IMR-90 (cell line): ENCODE data around the gene ABCC9. TPM values are rescaled to one million over a fixed set of nuclear protein-coding genes. Genes with fewer than 3 reads are reported as not detected.

Experiments used
- ATAC-seq: fragments of 200-7000 bp; cut with Tn5 transposase; 2 replicates; pipeline ENCODE4 v1.9.1; 2020; ENCODE audit warnings: low read depth, mild to moderate bottlenecking, moderate library complexity
- BruUV-seq: library from RNA; stranded (reverse); fragments of 400-500 nt; replicated peaks from 2 replicates; lab custom pipeline; 2021; lab: Mats Ljungman, UMichigan
- CTCF ChIA-PET: fragments of 300-600 bp; formaldehyde crosslinking; extraction: SDS; loops from one replicate; lab custom pipeline; 2021; ENCODE audit warnings: antibody characterized with exemption; lab: Yijun Ruan, JAX
- POLR2A ChIA-PET: fragments of 300-600 bp; sonication (Branson Sonifier 250); formaldehyde crosslinking; loops from one replicate; lab custom pipeline; 2022; ENCODE audit warnings: antibody characterized with exemption; ENCODE audit not compliant: unreplicated experiment; lab: Charles Lee
- DNase-seq: peaks from one replicate; pipeline ENCODE4 v3.0.0; 2013
- H2AFZ ChIP-seq: replicated peaks from 2 replicates; pipeline ENCODE3; 2013; ENCODE audit warnings: low read length, mild to moderate bottlenecking; ENCODE audit not compliant: poor library complexity
- H2AK5ac ChIP-seq: 2 replicates; pipeline ENCODE4 v1.6.1; 2013; ENCODE audit warnings: low read depth, low read length, inconsistent platforms
- H2AK9ac ChIP-seq: replicated peaks from 2 replicates; pipeline ENCODE3; 2013; ENCODE audit warnings: mild to moderate bottlenecking, low read depth, low read length, moderate library complexity; ENCODE audit not compliant: poor library complexity
- H2BK120ac ChIP-seq: 2 replicates; pipeline ENCODE4 v1.6.1; 2013; ENCODE audit warnings: low read depth, low read length, inconsistent platforms
- H2BK15ac ChIP-seq: 3 replicates; pipeline ENCODE4 v1.6.1; 2013; ENCODE audit warnings: low read depth, low read length, inconsistent platforms
- H2BK20ac ChIP-seq: 2 replicates; pipeline ENCODE4 v1.6.1; 2013; ENCODE audit warnings: low read depth, mild to moderate bottlenecking, inconsistent platforms, low read length, moderate library complexity
- H2BK5ac ChIP-seq: 2 replicates; pipeline ENCODE4 v1.6.1; 2013; ENCODE audit warnings: mild to moderate bottlenecking, low read depth, low read length, inconsistent platforms; ENCODE audit not compliant: poor library complexity, severe bottlenecking
- H3K14ac ChIP-seq: replicated peaks from 2 replicates; pipeline ENCODE4 v1.6.1; 2013; ENCODE audit warnings: low read depth, low read length, inconsistent platforms
- H3K18ac ChIP-seq: 2 replicates; pipeline ENCODE4 v1.6.1; 2013; ENCODE audit warnings: low read depth, low read length, control low read depth
- H3K23ac ChIP-seq: 2 replicates; pipeline ENCODE4 v1.6.1; 2013; ENCODE audit warnings: low read depth, low read length, inconsistent platforms
- H3K27ac ChIP-seq: 2 replicates; pipeline ENCODE4 v1.5.1; 2013; ENCODE audit warnings: mild to moderate bottlenecking, control low read depth, low read length; ENCODE audit not compliant: insufficient read depth
- H3K27me3 ChIP-seq: 2 replicates; pipeline ENCODE4 v1.6.1; 2013; ENCODE audit warnings: low read length; ENCODE audit not compliant: control insufficient read depth, insufficient read depth
- H3K36me3 ChIP-seq: 2 replicates; pipeline ENCODE4 v1.6.1; 2013; ENCODE audit warnings: low read length, mixed read lengths; ENCODE audit not compliant: control insufficient read depth, insufficient read depth
- H3K4ac ChIP-seq: 2 replicates; pipeline ENCODE4 v1.6.1; 2013; ENCODE audit warnings: low read depth, low read length, inconsistent platforms
- H3K4me1 ChIP-seq: 2 replicates; pipeline ENCODE4 v1.6.1; 2013; ENCODE audit warnings: low read length, mixed read lengths; ENCODE audit not compliant: control insufficient read depth, insufficient read depth
- H3K4me2 ChIP-seq: 2 replicates; pipeline ENCODE4 v1.6.1; 2013; ENCODE audit warnings: low read depth, mild to moderate bottlenecking, control low read depth, low read length, moderate library complexity
- H3K4me3 ChIP-seq: 2 replicates; pipeline ENCODE4 v1.5.1; 2013; ENCODE audit warnings: low read depth, mild to moderate bottlenecking, control low read depth, low read length, moderate library complexity; ENCODE audit not compliant: insufficient read depth
- H3K56ac ChIP-seq: 2 replicates; pipeline ENCODE4 v1.6.1; 2013; ENCODE audit warnings: low read length, inconsistent platforms; ENCODE audit not compliant: insufficient read depth; ENCODE audit errors: extremely low read depth
- H3K79me1 ChIP-seq, 2 experiments: 2 replicates each; pipeline ENCODE4 v1.6.1; 2013; ENCODE audit warnings: low read length in 2 of 2, inconsistent platforms in 1 of 2, low read depth in 1 of 2
- H3K9ac ChIP-seq: 2 replicates; pipeline ENCODE4 v1.6.1; 2013; ENCODE audit warnings: low read depth, low read length, control low read depth
- H3K9me1 ChIP-seq: 2 replicates; pipeline ENCODE4 v1.6.1; 2013; ENCODE audit warnings: low read length, inconsistent platforms; ENCODE audit not compliant: insufficient read depth
- H3K9me3 ChIP-seq: 2 replicates; pipeline ENCODE4 v1.6.1; 2013; ENCODE audit warnings: low read length; ENCODE audit not compliant: control insufficient read depth, insufficient read depth
- H4K20me1 ChIP-seq: 2 replicates; pipeline ENCODE4 v1.6.1; 2013; ENCODE audit warnings: low read length, inconsistent platforms; ENCODE audit not compliant: insufficient read depth
- H4K5ac ChIP-seq: 2 replicates; pipeline ENCODE4 v1.6.1; 2013; ENCODE audit warnings: mild to moderate bottlenecking, low read depth, low read length, control low read depth
- H4K8ac ChIP-seq, 2 experiments: 2 replicates each; pipeline ENCODE4 v1.6.1; 2013; ENCODE audit warnings: low read depth in 2 of 2, low read length in 2 of 2, control low read depth in 1 of 2, inconsistent platforms in 1 of 2
- H4K91ac ChIP-seq: 2 replicates; pipeline ENCODE4 v1.6.1; 2013; ENCODE audit warnings: low read depth, low read length, inconsistent platforms; ENCODE audit not compliant: insufficient read depth
- BHLHE40 ChIP-seq: fragments of 150-350 bp; IDR thresholded peaks from 2 replicates; pipeline ENCODE4 v1.6.1; 2016; ENCODE audit warnings: mild to moderate bottlenecking, low read depth, low read length
- CEBPB ChIP-seq: IDR thresholded peaks from 2 replicates; pipeline ENCODE4 v1.6.1; 2012; ENCODE audit warnings: low read depth, low read length, improper control_type of control experiment
- CHD1 ChIP-seq: IDR thresholded peaks from 2 replicates; pipeline ENCODE4 v1.6.1; 2012; ENCODE audit warnings: low read depth, low read length, improper control_type of control experiment
- ELK1 ChIP-seq: fragments of 150-350 bp; IDR thresholded peaks from 2 replicates; pipeline ENCODE4 v1.6.1; 2016; ENCODE audit warnings: low read depth, mild to moderate bottlenecking, low read length, moderate library complexity, borderline replicate concordance
- FOS ChIP-seq: fragments of 150-350 bp; IDR thresholded peaks from 2 replicates; pipeline ENCODE4 v1.6.1; 2016; ENCODE audit warnings: low read depth, low read length
- MAFK ChIP-seq: IDR thresholded peaks from 2 replicates; pipeline ENCODE4 v1.6.1; 2012; ENCODE audit warnings: low read depth, low read length, improper control_type of control experiment
- MAZ ChIP-seq: IDR thresholded peaks from 2 replicates; pipeline ENCODE4 v1.6.1; 2012; ENCODE audit warnings: low read depth, mild to moderate bottlenecking, low read length, improper control_type of control experiment, moderate library complexity, borderline replicate concordance
- MXI1 ChIP-seq: IDR thresholded peaks from 2 replicates; pipeline ENCODE4 v1.6.1; 2012; ENCODE audit warnings: low read depth, mild to moderate bottlenecking, low read length, moderate library complexity, borderline replicate concordance
- NFE2L2 ChIP-seq: fragments of 150-350 bp; IDR thresholded peaks from 2 replicates; pipeline ENCODE4 v1.6.1; 2016; ENCODE audit warnings: low read depth, mild to moderate bottlenecking, low read length
- POLR2A ChIP-seq: IDR thresholded peaks from 2 replicates; pipeline ENCODE4 v1.6.1; 2012; ENCODE audit warnings: mild to moderate bottlenecking, low read depth, low read length
- RAD21 ChIP-seq: IDR thresholded peaks from 2 replicates; pipeline ENCODE4 v1.6.1; 2012; ENCODE audit warnings: low read length, improper control_type of control experiment
- RCOR1 ChIP-seq: IDR thresholded peaks from 2 replicates; pipeline ENCODE4 v1.6.1; 2012; ENCODE audit warnings: mild to moderate bottlenecking, low read length, improper control_type of control experiment; ENCODE audit not compliant: insufficient replicate concordance
- RFX5 ChIP-seq: IDR thresholded peaks from 2 replicates; pipeline ENCODE4 v1.8.0; 2012; ENCODE audit warnings: low read depth, mild to moderate bottlenecking, low read length, moderate library complexity
- SMC3 ChIP-seq: fragments of 150-350 bp; IDR thresholded peaks from 2 replicates; pipeline ENCODE4 v1.6.1; 2016; ENCODE audit warnings: low read depth, mild to moderate bottlenecking, antibody characterized with exemption, low read length, moderate library complexity
- USF2 ChIP-seq: fragments of 150-350 bp; IDR thresholded peaks from 2 replicates; pipeline ENCODE4 v1.6.1; 2017; ENCODE audit warnings: mild to moderate bottlenecking, antibody characterized with exemption, low read length, low read depth
- WGBS, 2 experiments: methylation state at CpG; one replicate each; pipeline versions ENCODE4 v1.1.5 to v1.1.7; 2013; ENCODE audit warnings: missing lambda C conversion rate in 2 of 2; ENCODE audit not compliant: insufficient read length in 1 of 2; ENCODE audit errors: extremely low coverage in 2 of 2; 5-methylcytosine and 5-hydroxymethylcytosine counted together
- dilution Hi-C: fragments of 300-500 bp; cut with HindIII; formaldehyde crosslinking; loops from one replicate; pipeline ENCODE4 v1.14.3; 2018; ENCODE audit warnings: low sequenced_read_pairs; ENCODE audit not compliant: unreplicated experiment
- in situ Hi-C: fragments of 300-500 bp; cut with MboI; formaldehyde crosslinking; loops from 3 replicates; pipeline ENCODE4 v1.14.3; 2019; ENCODE audit warnings: low sequenced_read_pairs, inconsistent platforms, mixed read lengths
- intact Hi-C: fragments of 100-400 bp; cut with micrococcal nuclease; formaldehyde crosslinking; loops from 2 replicates; pipeline ENCODE4 v1.10.0; 2022
- polyA plus RNA-seq, 3 experiments: library from polyadenylated mRNA; depleted of rRNA; stranded (reverse); fragments of >200 nt; gene quantifications; 2 replicates each; pipeline ENCODE4 v1.2.3, GENCODE V29; 2012; ENCODE audit warnings: low replicate concordance in 1 of 3
- total RNA-seq: library from RNA; depleted of rRNA; stranded (reverse); fragments of >200 nt; gene quantifications from 2 replicates; pipeline ENCODE4 v1.2.3, GENCODE V29; 2012

Gene ABCC9
- total and polyA plus RNA-seq, 2 of the 4 experiments (the other 2 are of a cell fraction): 1.2 to 6.6 TPM

GRCh38 chr12:21933656-21934055, 7.6 kb downstream of the ABCC9 start:
- in situ Hi-C loops (no loop called here), intact Hi-C loops (no loop called here), dilution Hi-C loops (no loop called here)
- H3K4me2 ChIP-seq: no peak overlapping the region
- H3K9me3 ChIP-seq: no peaks in the 10 kb centered on the region
- H3K27ac ChIP-seq: no peak overlapping the region
- H3K4me1 ChIP-seq: no peaks in the 10 kb centered on the region
- no peak for ATAC-seq
- H3K56ac ChIP-seq: no peak overlapping the region
- no peak overlapping the region for H3K23ac ChIP-seq
- H4K20me1 ChIP-seq: no peaks in the 10 kb centered on the region
- BruUV-seq: no TSS peak
- no CpG with 5 or more reads among the region's 4 CpGs for WGBS, 2 experiments
- H2BK15ac ChIP-seq: no peak overlapping the region
- H2BK120ac ChIP-seq: no peak overlapping the region
- H2AK9ac ChIP-seq: no peak overlapping the region
- no peak for DNase-seq
- no peaks in the 10 kb centered on the region for H3K79me1 ChIP-seq
- no peak overlapping the region for H2AK5ac ChIP-seq
- H3K9ac ChIP-seq: no peak overlapping the region
- no peak overlapping the region for H4K5ac ChIP-seq
- no peak overlapping the region for H3K4ac ChIP-seq
- H3K4me3 ChIP-seq: no peak overlapping the region
- H3K36me3 ChIP-seq: no peaks in the 10 kb centered on the region
- no peak overlapping the region for H3K14ac ChIP-seq
- no peak overlapping the region for H2AFZ ChIP-seq
- no peaks in the 10 kb centered on the region for H3K27me3 ChIP-seq
- H4K8ac ChIP-seq: no peak overlapping the region
- no peaks in the 10 kb centered on the region for H3K9me1 ChIP-seq
- H4K91ac ChIP-seq: no peak overlapping the region
- H3K18ac ChIP-seq: no peak overlapping the region
- ChIA-PET CTCF (no interaction called here), POLR2A (no interaction called here)
- no peak for TF ChIP-seq BHLHE40
- TF ChIP-seq RAD21: no peak
- TF ChIP-seq RFX5: no peak
- TF ChIP-seq MAFK: no peak
- TF ChIP-seq CEBPB: no peak
- no peak for TF ChIP-seq NFE2L2
- no peak for TF ChIP-seq USF2
- TF ChIP-seq FOS: no peak
- no peak for TF ChIP-seq MXI1
- no peak for TF ChIP-seq SMC3
- TF ChIP-seq MAZ: no peak
- TF ChIP-seq ELK1: no peak
- no peak for TF ChIP-seq CHD1
- no peak for TF ChIP-seq POLR2A
- no peak for TF ChIP-seq RCOR1
- H2BK5ac ChIP-seq: no peak overlapping the region
- no peak overlapping the region for H2BK20ac ChIP-seq
